Measurements from ENCODE around the gene GEMIN7. TPM values are rescaled to one million over a fixed set of nuclear protein-coding genes. Genes with fewer than 3 reads are reported as not detected.

Gene GEMIN7
- polyA plus RNA-seq, 4 donors: 25.3 to 49.7 (median 35.4) TPM

DNA sequence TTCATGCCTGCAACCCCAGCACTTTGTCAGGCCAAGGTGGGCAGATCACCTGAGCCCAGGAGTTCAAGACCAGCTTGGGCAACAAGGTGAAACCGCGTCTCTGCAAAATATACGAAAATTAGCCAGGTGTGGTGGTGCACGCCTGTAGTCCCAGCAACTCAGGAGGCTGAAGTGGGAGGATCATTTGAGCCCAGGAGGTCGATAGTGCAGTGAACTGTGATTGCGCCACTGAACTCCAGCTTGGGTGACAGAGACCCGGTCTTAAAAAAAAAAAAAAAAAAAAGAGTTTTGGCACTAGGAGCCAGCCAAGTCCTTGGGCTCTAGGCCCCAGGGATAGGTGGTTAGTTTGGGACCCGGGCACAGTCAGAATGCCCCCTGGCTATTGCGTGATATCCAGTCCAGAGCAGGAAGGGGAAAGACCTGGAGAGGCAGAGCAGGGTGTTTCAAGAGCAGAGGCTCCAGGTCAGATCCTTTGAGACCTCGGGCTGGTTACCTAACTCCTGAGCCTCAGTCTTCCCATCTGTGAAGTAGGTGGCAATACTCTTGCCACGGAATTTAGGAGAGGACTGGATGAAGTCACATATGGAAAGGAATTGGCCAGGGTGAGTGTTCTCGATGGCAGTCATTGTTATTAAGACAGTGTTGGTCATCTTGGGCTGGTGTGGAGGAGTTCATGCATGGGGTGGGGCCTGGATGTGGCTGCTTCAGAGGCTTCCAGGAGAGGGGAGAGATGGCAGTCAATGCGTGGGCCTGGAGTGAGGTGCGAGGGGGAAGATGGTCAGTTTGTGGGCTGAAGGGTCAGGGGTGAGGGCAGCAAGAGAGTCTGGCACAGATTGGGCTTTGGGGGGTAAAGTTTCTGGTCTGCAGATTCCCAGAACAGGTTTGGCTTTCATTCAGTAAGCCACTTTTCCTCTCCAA, 16.7 kb downstream of the GEMIN7 start:
- no peak for FAIRE-seq
- Histone ChIP-seq H3K36me3 (ENCODE audit: control insufficient read depth in 3 of 3, insufficient read depth in 2 of 3, low read depth in 1 of 3, low read length in 3 of 3) (peaks cover 0 to 62% (median under 1%) of the 10 kb centered on the region in 3 donors), H3K9me3 (ENCODE audit: control insufficient read depth in 2 of 2, insufficient read depth in 1 of 2, low read depth in 1 of 2, low read length in 1 of 2) (no peaks in the 10 kb centered on the region), H3K4me3 (ENCODE audit: low read depth in 1 of 3, low read length in 3 of 3) (no peak overlapping the region), H3K4me1 (ENCODE audit: control insufficient read depth in 3 of 3, insufficient read depth in 2 of 3, low read depth in 1 of 3, low read length in 2 of 3) (peaks cover 20 to 67% (median 24%) of the 10 kb centered on the region in 3 donors), H3K27ac (ENCODE audit: low read depth in 1 of 3, low read length in 2 of 3) (no peak overlapping the region), H3K27me3 (ENCODE audit: control insufficient read depth in 3 of 3, insufficient read depth in 3 of 3, low read length in 3 of 3) (no peaks in the 10 kb centered on the region)
- peak in 1 of 2 donors; percentile 4 for DNase-seq
- WGBS, 3 donors: 82 to 88% (median 83%) methylated on average over 14 of the region's 14 CpGs

DNA sequence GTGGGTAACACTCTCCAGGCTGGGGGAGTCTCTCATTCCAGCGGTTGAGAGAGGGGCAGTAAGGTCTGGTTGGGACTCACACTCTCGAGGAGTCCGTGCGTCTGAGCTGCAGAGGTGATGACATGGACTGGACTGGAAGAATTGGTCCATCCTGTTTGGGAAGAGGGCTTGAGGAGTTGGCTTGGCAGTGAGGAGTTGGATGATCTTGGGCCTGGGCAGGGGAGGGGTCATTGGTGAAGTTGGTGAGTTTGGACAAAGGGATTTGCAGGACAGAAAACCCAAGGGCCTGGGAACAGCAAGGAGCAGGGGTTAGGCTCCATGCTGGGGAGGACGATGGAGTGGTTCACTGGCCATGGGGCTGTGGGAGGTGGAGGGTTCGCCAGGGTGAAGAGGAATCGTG, 17.6 kb downstream of the GEMIN7 start:
- no peak overlapping the region for H3K4me3 ChIP-seq (ENCODE audit: low read depth in 1 of 3, low read length in 3 of 3)
- no peaks in the 10 kb centered on the region for H3K27me3 ChIP-seq (ENCODE audit: control insufficient read depth in 3 of 3, insufficient read depth in 3 of 3, low read length in 3 of 3)
- peaks cover 0 to 67% (median 0%) of the 10 kb centered on the region in 3 donors for H3K36me3 ChIP-seq (ENCODE audit: control insufficient read depth in 3 of 3, insufficient read depth in 2 of 3, low read depth in 1 of 3, low read length in 3 of 3)
- 82 to 88% (median 85%) methylated on average over 7 of the region's 7 CpGs for WGBS, 3 donors
- peak in 1 of 2 donors; percentile 3 for DNase-seq
- H3K9me3 ChIP-seq (ENCODE audit: control insufficient read depth in 2 of 2, insufficient read depth in 1 of 2, low read depth in 1 of 2, low read length in 1 of 2): no peaks in the 10 kb centered on the region
- no peak for FAIRE-seq
- H3K4me1 ChIP-seq (ENCODE audit: control insufficient read depth in 3 of 3, insufficient read depth in 2 of 3, low read depth in 1 of 3, low read length in 2 of 3): peaks cover 23 to 71% (median 27%) of the 10 kb centered on the region in 3 donors
- H3K27ac ChIP-seq (ENCODE audit: low read depth in 1 of 3, low read length in 2 of 3): no peak overlapping the region

DNA sequence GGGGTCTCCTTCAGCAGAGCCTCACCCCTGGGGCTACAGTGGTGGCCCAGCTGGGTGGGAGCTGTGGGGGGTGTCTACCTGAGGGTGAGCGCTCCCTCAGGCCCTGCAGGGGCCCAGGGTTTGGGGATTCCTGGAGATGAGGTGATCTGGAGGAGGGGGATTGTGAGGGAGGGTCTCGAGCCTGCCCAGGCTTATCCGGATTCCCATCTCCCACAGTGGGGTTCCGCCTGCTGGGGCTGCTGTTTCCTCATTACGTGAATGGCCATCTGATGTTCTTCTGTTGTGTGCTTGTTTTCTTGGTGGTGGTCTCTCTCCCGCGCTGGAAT, 18.4 kb downstream of the GEMIN7 start:
- Histone ChIP-seq H3K9me3 (ENCODE audit: control insufficient read depth in 2 of 2, insufficient read depth in 1 of 2, low read depth in 1 of 2, low read length in 1 of 2) (no peaks in the 10 kb centered on the region), H3K27ac (ENCODE audit: low read depth in 1 of 3, low read length in 2 of 3) (peak overlapping the region in 1 of 3 donors; percentile 98), H3K36me3 (ENCODE audit: control insufficient read depth in 3 of 3, insufficient read depth in 2 of 3, low read depth in 1 of 3, low read length in 3 of 3) (peaks cover 0 to 74% (median 0%) of the 10 kb centered on the region in 3 donors), H3K27me3 (ENCODE audit: control insufficient read depth in 3 of 3, insufficient read depth in 3 of 3, low read length in 3 of 3) (no peaks in the 10 kb centered on the region), H3K4me1 (ENCODE audit: control insufficient read depth in 3 of 3, insufficient read depth in 2 of 3, low read depth in 1 of 3, low read length in 2 of 3) (peaks cover 23 to 78% (median 29%) of the 10 kb centered on the region in 3 donors), H3K4me3 (ENCODE audit: low read depth in 1 of 3, low read length in 3 of 3) (no peak overlapping the region)
- 54 to 79% (median 70%) methylated on average over 5 to 7 of the region's 7 CpGs for WGBS, 3 donors
- no peak for FAIRE-seq
- DNase-seq: no peak

DNA sequence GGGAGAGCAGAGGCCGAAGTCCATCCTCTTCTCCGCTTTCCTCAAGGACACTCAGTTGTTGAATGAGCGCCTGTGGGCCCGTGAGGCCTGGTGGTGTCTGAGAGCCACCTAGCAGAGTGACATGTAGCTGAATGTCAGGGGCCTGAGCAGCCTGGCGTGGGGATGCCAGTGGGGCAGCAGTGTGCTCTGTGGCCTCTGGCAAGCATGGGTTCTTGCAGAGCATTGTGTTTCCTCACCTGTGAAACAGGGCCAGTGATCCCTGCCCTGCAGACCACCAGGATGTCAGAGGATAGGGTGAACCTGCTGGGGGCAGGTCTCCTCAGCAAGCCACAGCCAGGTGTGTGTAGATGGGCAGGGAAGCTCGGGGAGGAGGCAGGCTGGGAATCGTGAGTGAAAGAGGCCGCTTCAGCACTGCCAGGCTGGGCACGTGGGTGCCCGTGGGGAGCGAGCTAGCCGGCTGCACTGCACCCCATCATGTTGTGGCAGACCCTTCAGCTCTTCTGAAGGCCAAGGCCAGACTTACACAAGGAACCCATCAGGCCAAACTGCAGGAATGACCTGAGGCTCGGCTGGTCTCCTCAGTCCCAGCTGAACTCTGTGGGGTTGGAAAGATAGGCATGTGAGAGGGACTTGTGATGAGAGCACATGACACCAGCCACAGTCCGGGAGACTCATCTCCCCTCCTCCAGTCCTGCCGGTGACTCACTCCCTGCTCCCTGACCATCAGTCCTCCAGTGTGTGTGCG, 18.9 kb downstream of the GEMIN7 start:
- DNase-seq (peak; percentile 76 to 88), FAIRE-seq (no peak)
- no peak overlapping the region for H3K4me3 ChIP-seq (ENCODE audit: low read depth in 1 of 3, low read length in 3 of 3)
- 26 to 57% (median 42%) methylated on average over 14 to 16 of the region's 16 CpGs for WGBS, 3 donors
- H3K36me3 ChIP-seq (ENCODE audit: control insufficient read depth in 3 of 3, insufficient read depth in 2 of 3, low read depth in 1 of 3, low read length in 3 of 3): peaks cover 0 to 79% (median 0%) of the 10 kb centered on the region in 3 donors
- H3K4me1 ChIP-seq (ENCODE audit: control insufficient read depth in 3 of 3, insufficient read depth in 2 of 3, low read depth in 1 of 3, low read length in 2 of 3): peaks cover 24 to 83% (median 29%) of the 10 kb centered on the region in 3 donors
- no peaks in the 10 kb centered on the region for H3K9me3 ChIP-seq (ENCODE audit: control insufficient read depth in 2 of 2, insufficient read depth in 1 of 2, low read depth in 1 of 2, low read length in 1 of 2)
- no peaks in the 10 kb centered on the region for H3K27me3 ChIP-seq (ENCODE audit: control insufficient read depth in 3 of 3, insufficient read depth in 3 of 3, low read length in 3 of 3)
- H3K27ac ChIP-seq (ENCODE audit: low read depth in 1 of 3, low read length in 2 of 3): peak overlapping the region; percentile 45 to 98 (median 86)

DNA sequence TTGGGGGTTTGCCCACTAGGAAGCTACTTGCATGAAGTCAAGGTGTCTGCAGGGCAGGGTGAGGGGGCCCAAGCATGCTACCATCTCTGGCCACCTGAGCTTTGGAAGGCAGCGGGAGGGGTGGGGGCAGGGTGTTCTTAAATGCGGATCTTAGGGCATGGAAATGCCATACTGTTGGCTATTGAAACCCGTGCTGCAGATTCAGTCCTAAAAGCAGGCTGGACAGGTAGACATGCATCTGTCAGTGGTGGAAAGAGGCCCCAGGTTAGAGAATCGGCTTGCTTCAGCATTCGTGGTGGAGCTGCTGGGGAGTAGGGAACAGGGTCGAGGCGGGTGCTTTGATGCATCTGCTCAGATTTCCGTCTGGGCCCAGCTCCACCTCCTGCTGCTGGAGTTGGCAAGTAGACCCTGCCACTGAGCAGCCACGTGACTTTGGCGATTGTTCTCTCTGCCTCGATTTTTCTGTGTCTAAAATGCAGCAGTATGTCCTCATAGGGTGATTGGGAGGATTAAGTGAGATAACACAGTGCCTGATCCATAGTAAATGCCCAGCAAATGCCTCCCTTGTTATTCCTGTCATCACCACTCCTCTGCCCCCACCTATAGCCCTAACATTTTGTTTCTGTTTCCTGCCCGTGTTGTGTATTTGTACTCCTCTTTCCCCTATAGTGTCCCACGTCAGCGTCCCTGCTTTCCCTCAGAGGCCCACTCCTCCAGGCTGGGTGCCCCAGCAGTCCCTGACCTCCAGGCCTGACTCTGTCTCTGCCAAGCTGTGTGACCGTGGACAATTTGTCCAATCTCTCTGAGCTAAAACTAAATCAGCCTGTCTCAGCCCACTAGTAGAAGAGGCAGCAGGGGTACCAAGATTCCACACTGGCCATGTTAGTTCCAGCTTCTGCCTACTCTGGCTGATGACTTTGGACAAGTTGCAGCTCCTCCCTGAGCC, 19.7 kb downstream of the GEMIN7 start:
- no peaks in the 10 kb centered on the region for H3K27me3 ChIP-seq (ENCODE audit: control insufficient read depth in 3 of 3, insufficient read depth in 3 of 3, low read length in 3 of 3)
- peak overlapping the region; percentile 56 to 98 (median 86) for H3K27ac ChIP-seq (ENCODE audit: low read depth in 1 of 3, low read length in 2 of 3)
- peaks cover 0 to 79% (median 0%) of the 10 kb centered on the region in 3 donors for H3K36me3 ChIP-seq (ENCODE audit: control insufficient read depth in 3 of 3, insufficient read depth in 2 of 3, low read depth in 1 of 3, low read length in 3 of 3)
- DNase-seq (no peak), FAIRE-seq (no peak)
- WGBS, 3 donors: 34 to 44% (median 36%) methylated on average over 15 of the region's 15 CpGs
- no peak overlapping the region for H3K4me3 ChIP-seq (ENCODE audit: low read depth in 1 of 3, low read length in 3 of 3)
- no peaks in the 10 kb centered on the region for H3K9me3 ChIP-seq (ENCODE audit: control insufficient read depth in 2 of 2, insufficient read depth in 1 of 2, low read depth in 1 of 2, low read length in 1 of 2)
- peaks cover 32 to 92% (median 33%) of the 10 kb centered on the region in 3 donors for H3K4me1 ChIP-seq (ENCODE audit: control insufficient read depth in 3 of 3, insufficient read depth in 2 of 3, low read depth in 1 of 3, low read length in 2 of 3)

DNA sequence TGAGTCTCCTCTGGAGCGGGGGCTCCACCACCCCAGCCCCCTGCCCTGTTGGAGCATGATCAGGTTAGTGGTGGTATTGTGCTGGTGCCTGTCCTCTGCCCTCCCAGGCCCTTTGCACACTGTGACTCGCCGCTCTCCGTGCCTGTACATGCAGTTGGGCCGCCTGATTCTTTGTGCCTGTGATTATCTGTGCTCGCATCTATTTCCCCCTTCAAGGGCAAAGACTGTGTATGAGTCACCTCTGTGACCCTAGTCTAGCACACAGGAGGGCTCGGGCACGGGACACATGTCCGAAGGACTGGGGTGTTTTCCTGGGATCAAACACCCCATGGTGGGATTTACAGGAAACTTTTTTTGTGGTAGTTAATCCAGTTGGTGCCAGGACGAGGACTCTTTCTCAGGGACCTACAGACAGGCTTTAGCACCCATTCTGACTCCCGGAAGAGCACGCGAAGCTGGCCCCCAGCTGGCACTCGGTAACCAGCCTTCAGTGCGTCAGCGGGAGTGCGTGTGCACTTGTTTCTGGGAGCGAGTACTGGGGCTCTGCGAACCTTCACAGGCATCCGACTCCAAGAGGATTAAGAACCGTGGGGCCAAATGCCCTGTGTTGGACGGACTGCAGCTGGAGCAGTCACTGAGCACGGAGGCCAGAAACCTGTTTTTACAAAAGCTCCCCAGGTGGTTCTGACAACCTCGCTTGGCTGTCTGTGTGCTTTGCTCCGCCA, 20.6 kb downstream of the GEMIN7 start:
- peaks cover 0 to 73% (median 0%) of the 10 kb centered on the region in 3 donors for H3K36me3 ChIP-seq (ENCODE audit: control insufficient read depth in 3 of 3, insufficient read depth in 2 of 3, low read depth in 1 of 3, low read length in 3 of 3)
- no peak overlapping the region for H3K4me3 ChIP-seq (ENCODE audit: low read depth in 1 of 3, low read length in 3 of 3)
- FAIRE-seq (no peak), DNase-seq (peak; percentile 62 to 80)
- WGBS, 3 donors: 23 to 60% (median 37%) methylated on average over 25 of the region's 25 CpGs
- H3K9me3 ChIP-seq (ENCODE audit: control insufficient read depth in 2 of 2, insufficient read depth in 1 of 2, low read depth in 1 of 2, low read length in 1 of 2): no peaks in the 10 kb centered on the region
- H3K27ac ChIP-seq (ENCODE audit: low read depth in 1 of 3, low read length in 2 of 3): peak overlapping the region; percentile 70 to 98 (median 86)
- no peaks in the 10 kb centered on the region for H3K27me3 ChIP-seq (ENCODE audit: control insufficient read depth in 3 of 3, insufficient read depth in 3 of 3, low read length in 3 of 3)
- peaks cover 36 to 94% (median 40%) of the 10 kb centered on the region in 3 donors for H3K4me1 ChIP-seq (ENCODE audit: control insufficient read depth in 3 of 3, insufficient read depth in 2 of 3, low read depth in 1 of 3, low read length in 2 of 3)

DNA sequence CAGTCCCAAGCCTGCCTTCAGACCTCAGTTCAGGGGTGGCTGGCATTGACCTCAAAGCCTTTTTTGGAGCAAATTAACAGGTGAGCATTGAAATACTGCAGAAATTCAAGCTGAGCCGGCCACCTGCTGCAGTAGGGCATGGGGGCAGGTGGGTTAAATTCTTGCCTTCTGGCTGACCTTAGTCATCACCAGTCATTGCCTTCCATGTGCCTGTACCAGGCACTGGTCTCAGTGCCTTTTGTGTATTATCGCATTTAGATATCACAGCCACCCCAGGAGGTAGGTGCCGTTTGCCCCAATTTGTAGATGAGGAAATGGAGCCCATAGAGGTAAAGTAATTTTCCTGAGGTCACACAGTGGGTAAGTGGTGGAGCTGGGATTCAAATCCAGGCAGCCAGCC, 21.1 kb downstream of the GEMIN7 start:
- Histone ChIP-seq H3K27ac (ENCODE audit: low read depth in 1 of 3, low read length in 2 of 3) (peak overlapping the region; percentile 70 to 98 (median 86)), H3K27me3 (ENCODE audit: control insufficient read depth in 3 of 3, insufficient read depth in 3 of 3, low read length in 3 of 3) (no peaks in the 10 kb centered on the region), H3K4me3 (ENCODE audit: low read depth in 1 of 3, low read length in 3 of 3) (no peak overlapping the region), H3K4me1 (ENCODE audit: control insufficient read depth in 3 of 3, insufficient read depth in 2 of 3, low read depth in 1 of 3, low read length in 2 of 3) (peaks cover 33 to 94% (median 41%) of the 10 kb centered on the region in 3 donors), H3K36me3 (ENCODE audit: control insufficient read depth in 3 of 3, insufficient read depth in 2 of 3, low read depth in 1 of 3, low read length in 3 of 3) (peaks cover 0 to 73% (median 0%) of the 10 kb centered on the region in 3 donors), H3K9me3 (ENCODE audit: control insufficient read depth in 2 of 2, insufficient read depth in 1 of 2, low read depth in 1 of 2, low read length in 1 of 2) (no peaks in the 10 kb centered on the region)
- DNase-seq (no peak), FAIRE-seq (no peak)
- 46 to 75% (median 55%) methylated on average over 3 of the region's 3 CpGs for WGBS, 3 donors

All from small intestine (tissue), 7 donors.